Embryonic facial prominence (tissue), 1 donor: ENCODE measurements around the gene BROX.
"Not testable (repeated sequence)": the region's sequence is repeated elsewhere in the genome, so short reads cannot be mapped to it uniquely, and the experiment has no call there.

Experiments used
- DNase-seq: peaks from one replicate; pipeline ENCODE4 v3.0.0-alpha.2; 2016; ENCODE audit errors: extremely low spot score

Gene BROX, protein sequence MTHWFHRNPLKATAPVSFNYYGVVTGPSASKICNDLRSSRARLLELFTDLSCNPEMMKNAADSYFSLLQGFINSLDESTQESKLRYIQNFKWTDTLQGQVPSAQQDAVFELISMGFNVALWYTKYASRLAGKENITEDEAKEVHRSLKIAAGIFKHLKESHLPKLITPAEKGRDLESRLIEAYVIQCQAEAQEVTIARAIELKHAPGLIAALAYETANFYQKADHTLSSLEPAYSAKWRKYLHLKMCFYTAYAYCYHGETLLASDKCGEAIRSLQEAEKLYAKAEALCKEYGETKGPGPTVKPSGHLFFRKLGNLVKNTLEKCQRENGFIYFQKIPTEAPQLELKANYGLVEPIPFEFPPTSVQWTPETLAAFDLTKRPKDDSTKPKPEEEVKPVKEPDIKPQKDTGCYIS

DNA sequence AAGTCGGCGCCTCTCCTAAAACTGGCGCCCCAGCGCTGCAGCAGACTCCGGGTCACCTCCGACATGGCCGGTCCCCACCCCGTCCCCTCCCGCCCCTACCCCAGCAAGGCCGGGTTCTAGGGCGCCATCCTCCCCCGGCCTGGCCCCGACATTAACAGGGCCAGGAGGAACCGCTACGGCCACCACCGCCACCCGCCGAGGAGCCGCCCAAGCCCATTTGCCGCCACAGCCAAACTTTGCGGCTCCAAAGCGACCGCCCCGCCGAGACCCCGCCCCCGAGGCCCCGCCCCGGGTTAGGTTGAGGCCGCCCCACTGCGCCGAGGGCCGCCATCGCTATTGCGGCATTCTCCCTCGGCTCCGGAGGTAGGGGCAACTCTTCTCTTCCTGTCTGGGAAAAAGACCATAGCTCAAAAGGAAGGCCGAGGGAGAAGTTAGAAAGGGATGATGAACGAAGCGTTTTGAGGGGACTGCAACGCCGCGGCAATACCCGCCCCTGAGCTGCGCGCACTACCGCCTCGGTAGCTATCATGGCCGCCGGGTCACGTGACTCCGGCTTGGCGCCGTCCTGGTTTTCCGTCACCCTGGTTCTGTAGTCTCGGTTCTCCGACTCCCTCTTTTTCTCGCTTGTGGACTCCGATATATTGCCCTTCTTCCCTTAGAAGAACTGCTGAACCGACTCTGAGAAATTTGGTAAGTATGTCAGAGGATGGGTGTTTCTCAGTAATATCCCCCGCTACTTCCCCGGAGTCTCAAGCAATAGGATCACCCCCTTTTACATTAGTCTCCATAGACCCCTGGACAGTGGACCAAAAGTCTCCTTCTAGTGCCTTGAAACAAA is at the start of gene BROX, which contains the start of gene AIDA:
Gene BROX (plus strand): TSS at position 312 of the 838 bp plus-strand sequence. CDS start 3,136 bp downstream, outside the sequence.
Gene AIDA (minus strand): TSS at position 239 of the 838 bp plus-strand sequence. CDS start 174 bp downstream, at position 65.
- peak; percentile 76 for DNase-seq

DNA sequence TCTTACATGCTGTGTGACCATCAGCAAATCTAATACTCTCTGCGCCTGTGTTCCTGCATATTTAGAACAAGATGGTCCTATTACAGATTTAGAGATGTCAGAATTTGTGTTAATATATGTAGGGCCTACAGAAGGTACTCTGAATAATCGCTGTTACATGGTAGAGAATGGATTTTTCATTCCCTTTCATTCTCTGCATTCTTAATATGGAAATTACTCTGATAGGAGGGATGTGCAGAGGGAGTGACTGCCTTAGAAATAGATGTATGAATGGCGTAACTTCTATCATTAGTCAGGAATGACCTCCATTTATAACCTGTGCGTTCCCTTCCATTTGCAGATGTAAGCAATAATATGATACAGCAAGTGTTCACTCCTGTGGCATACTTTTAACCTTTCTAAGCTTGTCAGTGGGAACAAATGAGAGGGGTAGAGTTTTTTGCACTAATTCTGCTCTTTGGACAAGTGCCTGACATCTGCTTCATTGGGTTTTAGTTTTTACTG is 48.9 kb upstream of the BROX start:
- no peak for DNase-seq

GRCh38 chr1:222665964-222666363 is 46.4 kb upstream of the BROX start:
- no peak for DNase-seq

GRCh38 chr1:222668184-222668583 is 44.2 kb upstream of the BROX start:
- DNase-seq = not testable (repeated sequence)

DNA sequence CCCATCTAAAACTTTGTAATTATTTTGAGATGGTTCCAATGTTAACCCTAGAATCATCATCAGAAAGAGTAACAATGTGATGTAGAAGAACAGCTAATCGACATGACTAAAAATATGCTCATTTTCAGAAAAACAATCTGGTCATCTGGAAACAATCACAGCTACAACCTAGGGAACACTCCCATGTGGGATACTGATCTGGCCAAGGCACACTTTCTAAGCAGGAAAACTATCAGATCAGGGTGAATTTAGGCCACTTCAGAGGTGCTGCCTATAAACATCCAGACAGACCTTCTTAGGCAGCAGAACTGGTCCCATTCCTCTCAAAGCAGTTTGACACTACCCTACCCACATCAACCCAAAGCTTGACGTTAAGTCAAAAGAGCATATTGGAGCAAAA is 43.3 kb upstream of the BROX start:
- not testable (repeated sequence) for DNase-seq

DNA sequence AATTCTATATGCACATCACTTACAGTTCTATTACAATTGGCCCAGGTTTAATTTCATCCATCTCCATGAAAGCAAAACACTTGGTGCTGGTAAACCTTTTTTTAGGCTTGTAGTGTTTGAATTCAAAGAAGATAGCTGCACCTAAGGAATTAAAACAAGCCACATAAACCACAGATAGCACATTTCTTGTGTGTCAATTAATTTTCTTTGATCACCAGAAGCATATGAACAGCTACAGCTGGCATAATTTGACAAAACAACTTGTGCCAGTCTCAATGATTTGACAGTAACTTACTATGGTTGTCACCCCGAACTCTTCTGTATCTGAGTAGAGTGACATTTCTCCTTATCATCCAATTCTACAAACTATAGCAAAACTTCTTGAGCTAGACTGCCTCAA is 42.3 kb upstream of the BROX start:
- DNase-seq = no peak

DNA sequence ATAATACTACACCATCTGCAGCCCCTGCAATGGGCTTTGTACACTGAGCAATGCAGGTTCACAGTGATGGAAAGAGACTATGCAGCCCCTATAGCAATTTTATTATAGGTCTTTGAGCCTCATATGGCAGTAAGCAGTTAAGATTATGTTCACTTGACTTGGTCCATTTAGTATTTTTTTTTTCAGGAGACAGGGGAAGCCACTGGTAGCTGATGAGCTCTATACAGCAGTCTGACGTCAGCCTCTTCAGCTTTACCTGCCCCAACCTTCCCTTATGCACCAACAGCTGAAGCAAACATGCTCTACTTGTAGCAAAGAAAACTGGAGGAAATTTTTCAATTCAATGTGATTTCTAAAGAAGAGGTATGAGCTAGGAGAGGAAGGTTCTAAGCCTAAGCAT is 32.3 kb upstream of the BROX start:
- no peak for DNase-seq

DNA sequence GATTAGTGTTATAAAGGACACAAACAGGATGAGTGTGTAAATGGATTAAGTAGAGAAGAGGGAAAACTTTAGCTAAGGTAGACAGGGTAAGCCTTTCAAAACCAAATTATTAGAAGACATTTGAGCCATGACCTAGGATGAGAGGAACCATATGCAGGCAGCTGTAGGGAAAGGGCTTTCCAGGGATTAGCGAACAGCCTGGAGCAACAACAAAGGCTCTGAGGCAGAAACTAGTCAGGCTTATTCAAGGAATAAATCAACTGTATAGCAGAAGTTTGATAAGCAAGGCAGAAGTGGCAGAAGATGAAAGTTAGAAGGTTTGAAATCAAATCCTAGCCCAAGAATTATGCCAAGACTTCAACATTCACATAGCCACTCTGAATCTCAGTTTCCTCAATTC is 21.3 kb upstream of the BROX start:
- no peak for DNase-seq

- no peak for DNase-seq
Observed at GRCh38 chr1:222694927-222695326, 17.4 kb upstream of the BROX start.

DNA sequence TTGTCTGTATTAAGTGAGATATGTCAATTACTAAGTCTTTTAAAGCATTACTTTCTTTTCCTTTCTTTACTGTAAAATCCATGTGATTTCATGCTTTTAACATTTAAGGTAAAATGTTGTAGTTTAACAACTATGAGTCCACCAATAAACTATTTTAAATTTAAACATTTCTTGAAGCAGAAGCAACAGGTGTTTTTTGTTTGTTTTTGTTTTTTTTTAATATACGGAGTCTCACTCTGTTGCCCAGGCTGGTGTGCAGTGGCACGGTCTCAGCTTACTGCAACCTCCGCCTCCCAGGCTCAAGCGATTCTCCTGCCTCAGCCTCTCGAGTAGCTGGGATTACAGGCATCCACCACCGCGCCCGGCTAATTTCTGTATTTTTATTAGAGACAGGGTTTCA is 15.6 kb upstream of the BROX start:
- DNase-seq = no peak

GRCh38 chr1:222697203-222697602 is 15.2 kb upstream of the BROX start:
- DNase-seq = no peak

- DNase-seq = no peak
Observed at GRCh38 chr1:222697826-222698225, 14.5 kb upstream of the BROX start.

- DNase-seq = no peak
Observed at GRCh38 chr1:222702210-222702609, 10.2 kb upstream of the BROX start.

DNA sequence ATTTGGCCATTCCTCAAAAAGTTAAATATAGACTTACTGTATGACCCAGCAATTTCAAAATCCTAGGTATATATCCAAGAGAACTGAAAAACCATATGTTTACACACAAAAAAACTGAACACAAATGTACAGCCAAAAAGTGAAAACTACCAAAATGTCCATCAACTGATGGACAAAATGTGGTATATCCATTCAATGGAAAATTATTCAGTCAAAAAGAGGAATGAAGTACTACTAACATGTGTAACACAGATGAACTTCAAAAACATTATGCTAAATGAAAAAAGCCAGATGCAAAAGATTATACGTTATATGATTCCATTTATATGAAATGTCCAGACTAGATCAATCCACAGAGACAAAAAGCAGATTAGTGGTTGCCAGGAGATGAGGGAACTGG is 8.1 kb upstream of the BROX start:
- no peak for DNase-seq

- no peak for DNase-seq
Observed at GRCh38 chr1:222706815-222707214, 5.5 kb upstream of the BROX start.

DNA sequence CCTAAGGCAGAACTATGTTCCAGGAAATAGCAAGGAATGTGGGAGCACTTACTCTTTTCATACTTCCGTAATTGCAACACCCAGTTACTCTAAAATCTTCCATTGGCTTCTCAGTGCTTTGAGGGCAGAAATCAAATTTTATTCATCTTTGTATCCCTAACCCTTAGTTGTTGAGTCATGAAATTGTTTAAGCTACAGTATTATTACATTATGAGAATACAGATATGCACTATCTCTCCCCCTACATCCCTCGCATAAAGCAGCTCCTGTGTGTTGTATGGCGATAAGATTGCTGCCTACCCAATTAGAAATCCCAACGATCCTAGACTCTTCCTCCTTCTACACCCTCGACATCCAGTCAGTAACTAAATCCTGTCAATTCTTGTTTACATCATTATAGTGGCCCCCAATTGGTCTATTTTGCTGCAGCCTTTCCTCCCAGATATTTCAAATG is 2.6 kb upstream of the BROX start:
- DNase-seq = no peak

- DNase-seq = peak; percentile 17
Observed at GRCh38 chr1:222711319-222712252, 778 bp upstream of the BROX start.

DNA sequence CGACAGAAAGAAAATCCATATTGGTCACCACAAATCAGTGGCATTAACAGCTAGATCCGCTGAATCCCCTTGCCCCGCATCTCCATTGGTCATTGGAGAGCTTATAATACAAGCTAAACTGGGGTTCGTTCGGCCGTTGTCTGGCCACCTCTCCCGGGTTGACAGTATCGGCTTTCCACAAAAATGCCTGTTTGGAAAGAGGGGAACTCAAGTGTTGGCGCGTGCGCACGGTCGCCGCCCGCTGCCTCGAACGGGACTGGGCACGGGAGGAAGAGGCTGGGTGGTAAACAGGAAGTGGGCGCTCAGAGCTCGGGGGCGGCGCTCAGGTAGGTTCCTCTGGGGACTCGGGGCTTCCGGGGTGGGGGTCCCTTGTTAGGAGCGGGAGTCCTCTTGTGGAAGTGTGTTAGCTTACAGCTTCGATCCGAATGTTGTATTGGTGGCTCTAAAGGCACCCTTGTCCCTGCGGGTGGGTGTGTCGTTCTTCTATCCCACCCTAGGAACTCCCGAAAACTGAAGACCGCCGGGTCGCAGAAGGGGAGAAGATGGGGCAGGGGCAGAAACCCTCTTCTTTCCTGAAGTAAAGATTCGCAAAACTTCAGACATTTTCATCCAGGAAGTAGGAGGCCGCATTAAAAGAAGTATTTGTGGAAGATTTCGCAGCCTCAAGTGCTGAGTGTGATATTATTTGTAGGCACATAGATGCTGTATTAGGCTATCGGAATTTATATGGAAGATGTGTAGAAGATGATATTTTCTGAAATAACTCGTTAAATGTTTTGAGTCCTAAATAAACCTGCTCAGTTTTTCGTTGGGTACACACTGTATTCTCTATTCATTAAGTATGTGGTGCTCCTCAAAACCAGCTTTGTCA is 962 bp downstream of the BROX start:
- peak; percentile 88 for DNase-seq

DNA sequence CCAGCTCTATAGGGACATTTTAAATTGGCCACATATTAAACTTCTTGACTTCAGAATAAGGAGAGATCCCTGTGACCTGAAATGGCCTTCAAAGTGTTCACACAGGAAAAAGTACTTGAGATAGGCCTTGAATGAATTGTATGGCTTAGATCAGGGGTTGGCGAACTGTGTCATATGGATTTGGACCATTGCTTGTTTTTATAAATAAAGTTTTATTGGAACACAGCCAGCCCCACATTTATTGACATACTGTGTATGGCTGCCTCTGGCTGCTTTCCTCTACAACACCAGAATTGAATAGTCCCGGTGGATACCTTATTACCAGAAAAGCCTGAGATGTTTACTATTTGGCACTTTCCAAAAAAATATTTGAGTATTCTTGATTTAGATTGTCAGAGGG is 4.0 kb downstream of the BROX start:
- no peak for DNase-seq

DNA sequence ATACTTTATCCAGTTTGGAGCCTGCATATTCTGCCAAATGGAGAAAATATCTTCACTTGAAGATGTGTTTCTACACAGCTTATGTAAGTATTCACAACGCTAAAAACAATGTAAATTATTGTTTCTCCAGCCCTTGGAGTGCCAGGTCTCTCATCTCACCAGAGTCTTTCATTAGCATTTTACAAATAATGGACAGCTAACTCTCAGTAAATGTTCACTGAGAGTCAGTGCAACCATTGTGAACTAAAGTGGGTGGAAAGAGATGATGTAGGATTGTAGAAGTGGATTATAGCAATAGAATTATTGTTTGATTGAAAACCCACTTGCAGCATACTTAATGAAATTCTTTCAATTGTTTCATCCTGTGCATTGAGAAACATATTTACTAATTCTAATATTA is 16.4 kb downstream of the BROX start:
- no peak for DNase-seq
